Measurements from ENCODE around the gene ACTN1. TPM values are rescaled to one million over a fixed set of nuclear protein-coding genes. Genes with fewer than 3 reads are reported as not detected.

Gene ACTN1
- total and polyA plus RNA-seq, 2 of the 8 experiments (the other 6 are each of a cell fraction or from before 2014, with no cell fraction given) = 236 to 262 TPM

- TF ChIP-seq CTCF (IDR thresholded peaks at IDR 0.05; ENCODE audit: control extremely low read depth in 1 of 3, insufficient read depth in 1 of 3, low read depth in 1 of 3, low read length in 3 of 3) = no peak
- peak; percentile 94 for TF ChIP-seq BACH1 (IDR thresholded peaks at IDR 0.05; ENCODE audit: low read length)
- peak; percentile 47 to 91; a peak in 2 of 4 replicates for TF ChIP-seq HDAC2 (IDR thresholded peaks at IDR 0.05; ENCODE audit: borderline replicate concordance in 1 of 2, low read depth in 2 of 2, low read length in 2 of 2)
- 0 out of 3 replicates have a peak, but pooled peaks of 1 of the 2 experiments have one; percentile 29 for TF ChIP-seq EP300 (IDR thresholded peaks at IDR 0.05; ENCODE audit: borderline replicate concordance in 1 of 2, low read depth in 2 of 2, low read length in 2 of 2)
- TF ChIP-seq CBX5 (IDR thresholded peaks at IDR 0.05; ENCODE audit: low read depth, low read length) = no peak
- TF ChIP-seq SIN3A (conservative IDR thresholded peaks at IDR 0.05 in 1 of 2, IDR thresholded peaks at IDR 0.05 in 1 of 2; ENCODE audit: low read depth in 1 of 2, low read length in 2 of 2) = peak in 1 of 2 experiments; percentile 14; a peak in 1 of 4 replicates
- TF ChIP-seq SIRT6 (IDR thresholded peaks at IDR 0.05; ENCODE audit: low read length) = no peak
- TF ChIP-seq EZH2 (IDR thresholded peaks at IDR 0.05; ENCODE audit: low read depth, low read length, severe bottlenecking) = no peak
- no peak for TF ChIP-seq ATF2 (IDR thresholded peaks at IDR 0.05; ENCODE audit: low read length)
- no peak for TF ChIP-seq BRCA1 (IDR thresholded peaks at IDR 0.05; ENCODE audit: low read depth, low read length)
- no peak for TF ChIP-seq ZNF274 (IDR thresholded peaks at IDR 0.05; ENCODE audit: borderline replicate concordance, extremely low read depth, low read length)
Measured at GRCh38 chr14:68979021-68979721, at the start of gene ACTN1 (continued).

Data from H1 (cell line).